Activated T-cell treated with anti-CD3 and anti-CD28 coated beads, Interleukin-2, amount 50 U/mL, for 4 hours (primary cell): ENCODE measurements around the gene LARP7. TPM values are rescaled to one million over a fixed set of nuclear protein-coding genes. Genes with fewer than 3 reads are reported as not detected.
"Not testable (repeated sequence)": the region's sequence is repeated elsewhere in the genome, so short reads cannot be mapped to it uniquely, and the experiment has no call there.

Source experiments
- ATAC-seq, 2 donors: fragments of 200-7000 bp; cut with Tn5 transposase; one replicate each; pipeline ENCODE4 v1.10.0; 2021
- DNase-seq: peaks from one replicate; pipeline ENCODE4 v3.0.0-alpha.2; 2020
- H3K27me3 Mint-ChIP-seq: one replicate; pipeline ENCODE4 v1.8.0; 2021; ENCODE audit warnings: low read depth, mixed read lengths
- H3K36me3 Mint-ChIP-seq: one replicate; pipeline ENCODE4 v1.8.0; 2022; ENCODE audit warnings: mixed read lengths; ENCODE audit not compliant: insufficient read depth
- H3K4me1 Mint-ChIP-seq: one replicate; pipeline ENCODE4 v1.8.0; 2021; ENCODE audit warnings: low read depth, mixed read lengths
- H3K4me3 Mint-ChIP-seq: one replicate; pipeline ENCODE4 v1.8.0; 2021; ENCODE audit warnings: mild to moderate bottlenecking, moderate library complexity, mixed read lengths
- H3K9me3 Mint-ChIP-seq: one replicate; pipeline ENCODE4 v1.8.0; 2021; ENCODE audit warnings: mixed read lengths
- total RNA-seq, 3 donors: library from RNA; stranded (reverse); gene quantifications; one replicate each; pipeline ENCODE4 v1.2.1, GENCODE V29; 2021

The LARP7 gene
- total RNA-seq, 3 donors from 2014 or later = 26.6 to 38.2 (median 35.4) TPM

DNA sequence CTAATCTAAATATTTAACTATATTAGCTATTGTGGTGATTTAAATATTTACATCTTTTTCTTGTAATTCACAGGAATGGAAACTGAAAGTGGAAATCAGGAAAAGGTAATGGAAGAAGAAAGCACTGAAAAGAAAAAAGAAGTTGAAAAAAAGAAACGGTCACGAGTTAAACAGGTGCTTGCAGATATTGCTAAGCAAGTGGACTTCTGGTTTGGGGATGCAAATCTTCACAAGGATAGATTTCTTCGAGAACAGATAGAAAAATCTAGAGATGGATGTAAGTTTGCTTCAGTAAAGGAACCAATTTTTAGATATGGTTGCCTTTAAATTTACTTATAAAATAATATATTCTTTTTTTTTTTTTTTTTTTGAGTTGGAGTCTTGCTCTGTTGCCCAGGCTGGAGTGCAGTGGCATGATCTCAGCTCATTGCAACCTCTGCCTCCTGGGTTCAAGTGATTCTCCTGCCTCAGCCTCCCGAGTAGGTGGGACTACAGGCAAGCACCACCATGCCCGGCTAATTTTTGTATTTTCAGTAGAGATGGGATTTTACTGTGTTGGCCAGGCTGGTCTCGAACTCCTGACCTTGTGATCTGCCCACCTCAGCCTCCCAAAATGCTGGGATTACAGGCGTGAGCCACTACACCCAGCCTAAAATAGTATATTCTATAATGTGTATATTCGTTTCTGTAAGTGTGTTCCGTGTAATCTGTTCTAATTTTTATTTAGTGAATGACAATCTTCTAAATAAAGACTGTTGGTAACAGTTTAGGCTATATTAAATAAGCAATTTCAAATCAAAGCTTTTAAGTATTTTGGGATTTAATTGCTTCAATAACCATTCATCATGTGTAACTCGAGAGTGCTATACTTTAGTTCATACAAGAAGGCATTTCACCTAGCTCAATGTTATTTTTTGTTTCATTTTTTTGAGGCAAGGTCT, 7.9 kb downstream of the LARP7 start:
- not testable (repeated sequence) for H3K9me3 Mint-ChIP-seq, DNase-seq, H3K4me3 Mint-ChIP-seq, H3K27me3 Mint-ChIP-seq, ATAC-seq
- H3K36me3 Mint-ChIP-seq = peaks cover 23% of the 10 kb centered on the region
- peaks cover 17% of the 10 kb centered on the region for H3K4me1 Mint-ChIP-seq

- H3K36me3 Mint-ChIP-seq = peaks cover 23% of the 10 kb centered on the region
- ATAC-seq = no peak
Observed at GRCh38 chr4:112645541-112646329, 8.8 kb downstream of the LARP7 start.

DNA sequence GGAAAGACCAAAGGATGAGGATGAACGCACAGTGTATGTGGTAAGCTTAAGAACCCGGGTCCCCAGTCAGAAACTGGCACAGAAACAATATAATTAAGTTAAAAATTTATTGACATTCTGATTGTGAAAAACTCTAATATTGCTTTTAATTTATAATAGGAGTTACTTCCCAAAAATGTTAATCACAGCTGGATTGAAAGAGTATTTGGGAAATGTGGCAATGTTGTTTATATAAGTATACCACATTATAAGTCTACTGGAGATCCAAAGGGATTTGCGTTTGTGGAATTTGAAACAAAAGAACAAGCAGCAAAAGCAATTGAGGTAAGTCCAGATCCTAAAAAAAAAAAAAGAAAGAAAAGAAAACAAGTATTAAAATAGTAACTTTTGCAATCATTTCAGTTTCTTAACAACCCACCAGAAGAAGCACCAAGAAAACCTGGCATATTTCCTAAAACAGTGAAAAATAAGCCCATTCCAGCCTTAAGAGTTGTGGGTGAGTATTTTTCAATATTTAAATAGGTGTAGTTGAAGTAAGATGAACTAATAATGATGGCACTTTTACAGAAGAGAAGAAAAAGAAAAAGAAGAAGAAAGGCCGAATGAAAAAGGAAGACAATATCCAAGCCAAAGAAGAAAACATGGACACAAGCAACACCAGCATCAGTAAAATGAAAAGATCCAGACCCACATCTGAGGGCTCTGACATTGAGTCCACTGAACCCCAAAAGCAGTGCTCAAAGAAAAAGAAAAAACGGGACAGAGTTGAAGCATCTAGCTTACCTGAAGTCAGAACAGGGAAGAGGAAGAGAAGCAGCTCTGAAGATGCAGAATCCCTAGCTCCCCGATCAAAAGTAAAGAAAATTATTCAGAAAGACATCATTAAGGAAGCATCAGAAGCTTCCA, 9.9 kb downstream of the LARP7 start:
- peaks cover 19% of the 10 kb centered on the region for H3K36me3 Mint-ChIP-seq
- peaks cover 7% of the 10 kb centered on the region for H3K4me1 Mint-ChIP-seq
- H3K4me3 Mint-ChIP-seq = no peak overlapping the region
- DNase-seq (no peak), ATAC-seq (no peak)
- H3K27me3 Mint-ChIP-seq = no peaks in the 10 kb centered on the region
- no peaks in the 10 kb centered on the region for H3K9me3 Mint-ChIP-seq

More at GRCh38 chr4:112645541-112646329, 8.8 kb downstream of the LARP7 start:
- H3K9me3 Mint-ChIP-seq = no peaks in the 10 kb centered on the region
- DNase-seq = no peak
- no peak overlapping the region for H3K4me3 Mint-ChIP-seq
- peaks cover 15% of the 10 kb centered on the region for H3K4me1 Mint-ChIP-seq
- no peaks in the 10 kb centered on the region for H3K27me3 Mint-ChIP-seq

- Mint-ChIP-seq H3K36me3 (peaks cover 21% of the 10 kb centered on the region), H3K9me3 (no peaks in the 10 kb centered on the region), H3K4me3 (no peak overlapping the region), H3K4me1 (peaks cover 5% of the 10 kb centered on the region), H3K27me3 (no peaks in the 10 kb centered on the region)
- no peak for DNase-seq
- ATAC-seq = no peak
Observed at GRCh38 chr4:112647785-112648184, 10.8 kb downstream of the LARP7 start.

DNA sequence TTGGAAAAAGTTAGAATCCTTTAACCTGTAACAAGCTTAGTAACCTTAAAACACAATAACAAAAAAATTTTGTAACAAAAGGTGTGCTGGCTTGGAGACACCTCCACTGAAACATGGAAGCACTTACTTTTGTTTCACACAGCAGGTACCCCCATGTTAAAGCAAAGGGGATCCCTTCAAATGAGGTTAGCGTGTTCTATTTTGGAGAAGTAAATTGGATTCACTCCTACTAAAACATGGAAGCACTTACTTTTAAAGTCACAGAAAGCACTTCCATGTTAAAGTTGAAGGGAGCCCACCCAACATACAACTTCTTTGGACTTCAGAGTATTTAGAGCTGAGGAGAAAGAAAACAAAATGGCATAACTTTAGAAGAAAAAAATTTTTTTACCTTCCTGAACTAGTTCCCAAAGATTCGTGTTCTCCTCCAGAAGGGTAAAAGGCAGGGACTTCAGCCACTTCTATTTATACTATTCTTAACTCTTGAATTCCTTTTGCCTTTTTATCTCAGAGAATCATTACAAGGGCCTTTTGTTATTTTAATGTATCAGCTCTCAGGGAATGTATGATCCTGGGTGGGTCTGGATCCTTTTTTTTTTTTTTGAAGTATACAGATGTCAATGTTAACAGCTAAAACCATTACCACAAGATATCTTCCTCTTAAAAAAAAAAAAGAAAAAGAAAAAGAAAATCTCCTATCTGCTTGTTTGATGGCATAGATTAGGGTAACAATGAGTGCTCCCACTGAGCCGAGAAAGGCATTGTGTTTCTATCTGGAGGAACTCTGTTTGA, 11.5 kb downstream of the LARP7 start:
- peaks cover 16% of the 10 kb centered on the region for H3K36me3 Mint-ChIP-seq
- DNase-seq = no peak
- no peaks in the 10 kb centered on the region for H3K4me1 Mint-ChIP-seq
- no peak overlapping the region for H3K4me3 Mint-ChIP-seq
- ATAC-seq = no peak
- H3K27me3 Mint-ChIP-seq = no peaks in the 10 kb centered on the region
- no peaks in the 10 kb centered on the region for H3K9me3 Mint-ChIP-seq

DNA sequence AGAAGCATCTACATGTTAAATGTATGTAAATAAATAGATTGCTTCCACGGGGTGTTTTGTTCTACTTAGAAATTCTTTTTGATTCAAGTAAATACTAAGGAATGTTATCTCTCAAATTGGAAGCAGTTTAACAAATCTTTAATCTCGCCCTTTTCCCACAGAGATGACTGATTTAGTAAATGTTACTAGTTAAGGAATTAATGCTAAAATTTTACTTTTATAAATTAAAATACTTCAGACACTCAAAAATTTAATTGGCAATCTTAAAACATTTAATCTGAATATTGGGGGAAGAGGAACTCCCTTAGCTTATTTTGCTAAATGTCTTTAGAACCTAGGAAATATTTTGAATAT, 12.1 kb downstream of the LARP7 start:
- Mint-ChIP-seq H3K4me3 (no peak overlapping the region), H3K9me3 (no peaks in the 10 kb centered on the region), H3K36me3 (peaks cover 21% of the 10 kb centered on the region), H3K4me1 (no peaks in the 10 kb centered on the region), H3K27me3 (no peaks in the 10 kb centered on the region)
- ATAC-seq (no peak), DNase-seq (no peak)

DNA sequence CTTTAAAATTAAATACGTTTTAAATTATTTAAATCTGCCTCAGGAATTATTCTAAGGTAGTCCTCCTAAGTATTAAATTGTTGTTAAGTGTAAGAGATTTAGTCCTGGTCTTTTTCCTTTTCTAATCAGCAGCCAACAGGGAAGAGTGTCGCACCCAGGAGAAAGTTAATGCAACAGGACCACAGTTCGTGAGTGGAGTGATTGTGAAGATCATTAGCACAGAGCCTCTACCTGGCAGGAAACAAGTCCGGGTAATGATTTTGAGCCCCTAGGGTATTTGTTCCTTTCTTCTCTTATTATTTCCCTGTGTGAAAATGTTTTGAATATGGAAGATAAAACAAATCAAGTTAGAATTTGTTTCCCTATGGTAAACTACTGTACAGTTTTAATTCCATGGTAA, 13.4 kb downstream of the LARP7 start:
- Mint-ChIP-seq H3K27me3 (no peaks in the 10 kb centered on the region), H3K4me3 (no peak overlapping the region), H3K9me3 (no peaks in the 10 kb centered on the region), H3K36me3 (peaks cover 26% of the 10 kb centered on the region), H3K4me1 (no peaks in the 10 kb centered on the region)
- DNase-seq (no peak), ATAC-seq (no peak)

DNA sequence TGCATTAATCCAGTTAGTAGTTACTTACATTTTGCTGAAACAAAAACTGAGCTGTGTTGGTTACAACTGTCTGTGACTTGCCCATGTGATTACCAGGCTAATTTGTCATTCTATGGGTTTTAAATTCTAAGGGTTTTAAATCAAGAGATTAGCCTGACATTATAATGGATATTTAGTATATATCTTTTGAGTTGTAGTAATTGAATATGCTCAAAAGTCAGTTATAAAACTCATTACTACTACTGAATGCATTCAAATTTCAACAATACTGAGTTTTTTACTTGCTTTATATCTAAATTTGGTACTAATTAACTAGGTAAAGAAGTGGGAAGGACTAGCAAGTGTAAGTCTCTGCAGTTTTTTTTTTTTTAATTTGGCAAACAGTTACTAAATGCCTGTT, 14.7 kb downstream of the LARP7 start:
- DNase-seq = no peak
- Mint-ChIP-seq H3K4me3 (no peak overlapping the region), H3K4me1 (no peaks in the 10 kb centered on the region), H3K27me3 (no peaks in the 10 kb centered on the region), H3K36me3 (peaks cover 28% of the 10 kb centered on the region), H3K9me3 (no peaks in the 10 kb centered on the region)
- no peak for ATAC-seq

- Mint-ChIP-seq H3K36me3 (peaks cover 24% of the 10 kb centered on the region), H3K4me3 (no peak overlapping the region), H3K9me3 (no peaks in the 10 kb centered on the region), H3K4me1 (no peaks in the 10 kb centered on the region), H3K27me3 (no peaks in the 10 kb centered on the region)
- DNase-seq = no peak
- no peak for ATAC-seq
Observed at GRCh38 chr4:112652216-112652615, 15.3 kb downstream of the LARP7 start.

GRCh38 chr4:112655270-112655669, 18.3 kb downstream of the LARP7 start:
- no peak for DNase-seq
- Mint-ChIP-seq H3K27me3 (no peaks in the 10 kb centered on the region), H3K36me3 (peaks cover 31% of the 10 kb centered on the region), H3K9me3 (no peaks in the 10 kb centered on the region), H3K4me3 (no peak overlapping the region), H3K4me1 (no peaks in the 10 kb centered on the region)
- no peak for ATAC-seq

GRCh38 chr4:112656115-112656514, 19.2 kb downstream of the LARP7 start:
- not testable (repeated sequence) for DNase-seq, H3K9me3 Mint-ChIP-seq, H3K4me1 Mint-ChIP-seq, H3K27me3 Mint-ChIP-seq, ATAC-seq, H3K4me3 Mint-ChIP-seq
- peaks cover 30% of the 10 kb centered on the region for H3K36me3 Mint-ChIP-seq

DNA sequence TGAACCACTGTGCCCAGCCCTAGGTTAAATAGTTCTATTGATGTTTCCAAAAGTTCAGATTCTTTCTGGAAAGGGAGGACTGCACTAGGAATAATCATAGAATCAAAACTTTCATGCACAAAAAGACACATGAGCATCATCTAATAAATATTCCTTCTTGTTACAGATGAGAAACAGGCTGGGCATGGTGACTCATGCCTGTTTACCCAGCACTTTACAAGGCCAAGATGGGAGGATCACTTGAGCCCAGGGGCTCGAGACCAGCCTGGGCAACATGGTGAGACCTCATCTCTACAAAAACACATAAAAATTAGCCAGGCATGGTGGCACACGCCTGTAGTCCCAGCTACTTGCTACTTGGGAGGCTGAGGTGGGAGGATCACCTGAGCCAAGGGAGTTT, 27.7 kb downstream of the LARP7 start:
- no peak overlapping the region for H3K4me3 Mint-ChIP-seq
- no peaks in the 10 kb centered on the region for H3K9me3 Mint-ChIP-seq
- no peaks in the 10 kb centered on the region for H3K36me3 Mint-ChIP-seq
- H3K4me1 Mint-ChIP-seq = no peaks in the 10 kb centered on the region
- DNase-seq (no peak), ATAC-seq (no peak)
- H3K27me3 Mint-ChIP-seq = no peaks in the 10 kb centered on the region

DNA sequence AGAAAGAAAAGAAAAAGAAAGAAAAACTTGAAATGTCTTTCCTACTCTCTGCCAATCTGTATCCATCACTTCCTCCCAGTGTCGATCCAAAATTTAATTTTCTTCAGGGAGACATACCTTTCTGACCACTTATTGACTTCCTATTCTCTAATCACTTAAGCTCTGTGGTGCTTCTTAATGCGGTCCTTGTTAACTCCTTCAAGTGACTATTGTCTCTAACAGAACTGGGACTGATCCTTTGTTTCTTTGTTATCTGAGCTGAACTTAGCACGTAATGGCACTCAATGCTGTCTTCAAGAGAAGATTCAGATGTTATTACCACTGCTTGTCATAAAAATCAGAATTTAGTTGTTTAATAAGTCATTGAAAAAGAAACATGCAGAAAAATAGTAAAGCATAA, 31.2 kb downstream of the LARP7 start:
- ATAC-seq = no peak
- no peaks in the 10 kb centered on the region for H3K27me3 Mint-ChIP-seq
- no peaks in the 10 kb centered on the region for H3K36me3 Mint-ChIP-seq
- DNase-seq = no peak
- H3K4me1 Mint-ChIP-seq = no peaks in the 10 kb centered on the region
- H3K9me3 Mint-ChIP-seq = no peaks in the 10 kb centered on the region
- no peak overlapping the region for H3K4me3 Mint-ChIP-seq
